Measurements from ENCODE around the gene ZNF385C.
A peak's percentile ranks its signal among the peaks of the same experiment; 100 is the strongest.

Gene ZNF385C

DNA sequence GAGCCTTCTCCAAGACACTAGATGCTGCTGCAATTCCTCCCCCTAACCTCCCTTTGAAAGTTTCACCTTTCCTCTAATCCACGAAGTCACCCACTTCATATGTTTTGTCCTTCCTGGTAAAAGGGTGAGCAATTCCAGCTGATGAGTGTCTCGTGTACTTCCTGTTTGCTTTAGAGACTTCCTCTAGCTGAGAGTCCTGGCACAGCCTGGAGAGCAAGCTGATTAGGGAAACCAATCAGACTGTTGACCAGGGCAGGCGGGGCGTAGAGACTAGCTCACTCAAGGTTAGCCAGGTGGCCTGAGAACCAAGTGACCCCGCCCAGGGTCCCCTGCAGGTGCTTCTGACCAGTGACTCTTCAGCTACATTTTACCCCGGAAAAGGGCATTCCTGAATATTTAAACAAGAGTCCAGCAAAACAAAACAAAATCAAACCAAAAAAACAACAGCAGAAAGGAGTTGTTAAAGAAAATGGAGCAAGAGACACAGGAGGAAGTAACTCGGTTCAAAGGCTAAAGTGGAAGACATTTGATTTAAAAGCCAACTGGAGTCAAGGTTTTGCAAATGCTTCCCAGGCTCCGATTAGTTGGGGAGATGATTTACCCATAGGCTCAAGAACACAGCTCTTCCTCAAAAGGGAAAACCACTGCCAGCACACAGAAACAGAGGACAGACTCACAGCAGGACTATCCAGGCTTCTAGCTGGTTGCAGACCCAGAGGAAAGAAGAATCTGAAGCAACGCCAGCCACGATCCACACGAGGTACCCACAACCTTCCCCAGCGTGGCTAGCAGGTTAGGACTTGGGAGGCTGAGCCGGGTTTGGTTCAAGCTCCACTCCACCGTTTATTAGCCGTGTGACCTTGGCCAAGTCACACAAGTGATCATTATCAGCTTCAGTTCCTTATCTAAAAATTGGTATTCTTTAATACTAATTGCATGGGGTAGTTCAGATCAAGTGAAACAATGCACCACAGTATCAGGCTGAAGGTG, 37.7 kb upstream of the ZNF385C start:
- peaks cover 99% of the 10 kb centered on the region for H4K20me1 ChIP-seq
- H3K9ac ChIP-seq = no peak overlapping the region
- H3K27ac ChIP-seq = no peak overlapping the region
- no peak overlapping the region for H3K4me3 ChIP-seq
- H3K9me3 ChIP-seq = no peaks in the 10 kb centered on the region
- H3K4me2 ChIP-seq = peak overlapping the region; percentile 42
- H3K4me1 ChIP-seq = peaks cover 66% of the 10 kb centered on the region
- H3K27me3 ChIP-seq = no peaks in the 10 kb centered on the region
- peaks cover 59% of the 10 kb centered on the region for H3K36me3 ChIP-seq
- TF ChIP-seq Cebpa-rat (IDR thresholded peaks at IDR 0.05) = no peak

DNA sequence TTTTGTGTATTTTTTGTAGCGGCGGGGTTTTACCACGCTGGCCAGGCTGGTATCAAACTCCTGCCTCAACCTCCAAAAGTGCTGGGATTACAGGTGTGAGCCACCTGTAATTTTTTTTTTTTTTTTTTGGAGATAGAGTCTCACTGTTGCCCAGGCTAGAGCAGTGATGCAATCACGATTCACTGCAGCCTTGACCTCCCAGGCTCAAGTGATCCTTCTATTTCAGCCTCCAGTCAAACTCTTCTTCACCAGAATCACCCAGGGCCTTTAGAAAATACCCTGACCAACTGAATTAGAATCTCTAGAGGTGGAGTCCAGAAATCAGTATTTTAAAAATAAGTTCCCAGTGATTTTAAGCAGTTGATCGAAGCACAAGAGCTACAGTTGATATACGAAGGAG, 36.9 kb upstream of the ZNF385C start:
- Histone ChIP-seq H3K4me2 (no peak overlapping the region; the same call in 1 of the 2 replicates), H3K4me3 (no peak overlapping the region), H3K27me3 (no peaks in the 10 kb centered on the region), H3K9me3 (no peaks in the 10 kb centered on the region), H3K9ac (no peak overlapping the region), H3K27ac (no peak overlapping the region), H3K36me3 (peaks cover 59% of the 10 kb centered on the region), H3K4me1 (peaks cover 67% of the 10 kb centered on the region), H4K20me1 (peaks cover 100% of the 10 kb centered on the region)
- TF ChIP-seq Cebpa-rat (IDR thresholded peaks at IDR 0.05) = no peak

DNA sequence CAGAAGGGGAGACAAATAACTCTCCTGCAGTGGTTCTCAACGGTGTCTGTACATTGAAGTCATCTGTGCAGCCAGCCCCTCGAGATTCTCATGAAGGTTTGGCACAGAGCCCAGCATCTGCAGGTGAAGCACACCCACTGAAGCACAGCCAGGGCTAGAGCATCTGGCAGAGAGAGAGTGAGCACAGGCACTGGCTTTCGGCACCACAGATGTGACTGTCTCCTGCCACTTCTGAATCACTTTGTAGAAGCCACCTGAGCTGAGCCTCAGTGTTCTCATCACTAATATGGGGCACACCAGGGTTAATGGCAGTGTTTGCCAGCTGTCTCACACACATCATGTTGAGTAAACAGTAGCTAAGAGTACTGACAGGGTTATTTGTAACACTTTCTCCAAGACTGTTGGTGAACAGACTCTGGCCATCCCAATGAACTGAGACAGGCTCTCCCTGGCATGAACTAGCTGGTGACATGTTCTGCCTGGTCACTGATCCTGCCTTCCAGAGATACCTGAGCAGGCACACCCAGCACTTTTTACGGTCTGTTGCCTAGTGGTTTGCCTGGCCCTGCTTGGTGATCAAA, 35.3 kb upstream of the ZNF385C start:
- H3K4me3 ChIP-seq = no peak overlapping the region
- H3K27me3 ChIP-seq = no peaks in the 10 kb centered on the region
- H4K20me1 ChIP-seq = peaks cover 94% of the 10 kb centered on the region
- H3K4me1 ChIP-seq = peaks cover 61% of the 10 kb centered on the region
- peaks cover 60% of the 10 kb centered on the region for H3K36me3 ChIP-seq
- no peak for TF ChIP-seq Cebpa-rat (IDR thresholded peaks at IDR 0.05)
- no peaks in the 10 kb centered on the region for H3K9me3 ChIP-seq
- peak overlapping the region; percentile 71 for H3K4me2 ChIP-seq
- peak overlapping the region; percentile 32 for H3K27ac ChIP-seq
- peak overlapping the region; percentile 51; the same call in 1 of the 2 replicates for H3K9ac ChIP-seq

DNA sequence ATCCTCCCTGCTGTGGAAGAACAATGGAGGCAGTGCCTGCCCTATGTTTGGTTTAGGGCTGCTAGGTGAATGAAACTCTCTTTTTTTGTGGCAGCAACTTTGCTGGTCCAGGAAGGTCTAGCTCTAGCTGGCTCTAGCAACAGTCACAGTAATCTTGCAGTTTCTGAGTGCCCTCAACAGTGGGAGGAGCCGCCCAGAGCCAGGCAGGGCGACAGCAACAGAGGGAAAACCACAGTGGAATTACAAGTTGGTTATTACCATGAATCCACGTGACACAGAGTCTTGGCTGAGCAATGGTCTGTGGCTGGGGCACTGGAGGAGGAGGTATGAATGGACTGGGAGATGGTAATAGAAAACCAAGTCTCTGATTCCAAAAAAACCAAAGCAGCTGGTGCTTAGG, 34.7 kb upstream of the ZNF385C start:
- H3K36me3 ChIP-seq = peaks cover 60% of the 10 kb centered on the region
- peak overlapping the region; percentile 32; the same call in 1 of the 2 replicates for H3K27ac ChIP-seq

DNA sequence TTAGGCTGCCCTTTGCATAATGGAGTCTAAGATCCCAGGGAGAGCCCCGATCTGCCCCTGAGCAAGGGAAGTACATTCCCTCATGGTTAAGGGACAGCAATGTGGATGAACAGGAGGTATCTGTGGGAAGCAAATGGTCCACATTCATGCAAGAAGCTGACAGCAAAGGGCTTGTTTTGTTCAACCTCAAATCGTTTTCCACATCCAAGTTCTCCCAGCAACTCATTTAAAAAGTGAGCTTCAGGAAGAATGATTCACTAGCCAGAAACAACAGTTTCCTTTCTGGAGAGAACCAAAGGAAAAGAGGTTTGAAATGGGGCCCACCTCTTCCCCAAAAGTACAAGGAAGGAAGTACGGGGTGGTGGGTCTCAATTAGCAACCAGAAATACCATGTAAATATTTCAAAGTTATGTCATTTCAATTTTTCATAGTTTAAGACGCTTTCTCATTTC, 33.7 kb upstream of the ZNF385C start:
- Histone ChIP-seq H3K27me3 (no peaks in the 10 kb centered on the region), H4K20me1 (peaks cover 79% of the 10 kb centered on the region), H3K9me3 (no peaks in the 10 kb centered on the region), H3K36me3 (peaks cover 61% of the 10 kb centered on the region), H3K4me2 (peak overlapping the region; percentile 71), H3K4me3 (no peak overlapping the region), H3K4me1 (peaks cover 61% of the 10 kb centered on the region), H3K9ac (peak overlapping the region; percentile 51), H3K27ac (peak overlapping the region; percentile 32)
- TF ChIP-seq Cebpa-rat (IDR thresholded peaks at IDR 0.05) = no peak

More for the DNA sequence above, 34.7 kb upstream of the ZNF385C start:
- Histone ChIP-seq H3K4me3 (no peak overlapping the region), H3K9ac (peak overlapping the region; percentile 51; the same call in 1 of the 2 replicates), H3K9me3 (no peaks in the 10 kb centered on the region), H3K4me2 (peak overlapping the region; percentile 71), H3K4me1 (peaks cover 61% of the 10 kb centered on the region), H4K20me1 (peaks cover 88% of the 10 kb centered on the region), H3K27me3 (no peaks in the 10 kb centered on the region)
- no peak for TF ChIP-seq Cebpa-rat (IDR thresholded peaks at IDR 0.05)

DNA sequence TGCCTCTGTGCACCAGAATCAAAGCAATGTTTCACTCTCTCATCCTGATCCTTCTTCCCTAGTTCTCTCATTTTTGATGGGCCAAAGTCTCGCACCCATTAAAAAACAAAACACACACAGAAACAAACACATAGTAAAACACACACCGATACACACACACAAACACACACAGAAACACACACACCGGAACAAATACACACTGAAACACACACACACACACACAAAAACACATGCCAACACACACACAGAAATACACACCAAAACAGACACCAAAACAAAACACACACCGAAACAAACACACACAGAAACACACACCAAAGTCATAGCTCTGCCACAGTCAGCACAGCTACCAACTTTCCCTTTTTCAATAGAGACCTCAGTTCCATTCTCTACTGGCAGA, 33.0 kb upstream of the ZNF385C start:
- Histone ChIP-seq H4K20me1 (peaks cover 71% of the 10 kb centered on the region), H3K27me3 (no peaks in the 10 kb centered on the region), H3K4me1 (peaks cover 55% of the 10 kb centered on the region), H3K9me3 (no peaks in the 10 kb centered on the region), H3K9ac (peak overlapping the region; percentile 51; the same call in 1 of the 2 replicates), H3K36me3 (peaks cover 61% of the 10 kb centered on the region), H3K27ac (peak overlapping the region; percentile 32), H3K4me2 (peak overlapping the region; percentile 71), H3K4me3 (no peak overlapping the region)
- TF ChIP-seq Cebpa-rat (IDR thresholded peaks at IDR 0.05) = no peak

DNA sequence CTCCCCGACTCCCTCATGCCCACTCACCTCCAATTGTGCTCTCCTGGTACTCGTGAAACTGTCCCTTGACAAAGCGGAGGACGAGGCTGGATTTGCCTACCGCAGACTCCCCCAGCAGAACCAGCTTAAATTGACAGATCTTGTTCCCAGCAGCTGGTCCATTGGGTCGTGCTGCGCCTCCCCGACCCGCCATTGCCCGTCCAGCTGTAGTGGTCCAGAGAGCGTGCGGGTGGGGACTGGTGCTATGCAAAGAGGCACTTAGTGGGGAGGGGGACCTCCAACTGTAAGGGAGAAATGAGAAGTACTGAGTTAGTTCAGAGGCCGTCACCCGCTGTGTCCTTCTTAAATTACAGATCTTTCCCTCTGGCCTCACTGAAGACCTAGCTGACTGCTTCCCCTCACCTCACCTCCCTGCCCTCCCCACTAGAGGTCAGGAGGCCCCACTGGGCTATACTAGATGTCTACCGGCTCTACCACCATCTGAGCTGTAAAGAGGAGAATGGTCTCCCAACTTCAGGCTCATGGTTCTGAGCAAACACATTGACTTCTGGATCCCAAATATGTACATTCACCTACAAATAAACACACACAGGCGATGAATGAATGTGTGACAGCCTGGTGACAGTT, 32.1 kb upstream of the ZNF385C start:
- Histone ChIP-seq H3K4me1 (peaks cover 47% of the 10 kb centered on the region), H3K9ac (no peak overlapping the region), H3K4me2 (no peak overlapping the region), H3K27ac (peak overlapping the region; percentile 11; the same call in 1 of the 2 replicates), H4K20me1 (peaks cover 63% of the 10 kb centered on the region), H3K4me3 (no peak overlapping the region), H3K9me3 (no peaks in the 10 kb centered on the region), H3K27me3 (no peaks in the 10 kb centered on the region), H3K36me3 (peaks cover 61% of the 10 kb centered on the region)
- TF ChIP-seq Cebpa-rat (IDR thresholded peaks at IDR 0.05) = no peak

DNA sequence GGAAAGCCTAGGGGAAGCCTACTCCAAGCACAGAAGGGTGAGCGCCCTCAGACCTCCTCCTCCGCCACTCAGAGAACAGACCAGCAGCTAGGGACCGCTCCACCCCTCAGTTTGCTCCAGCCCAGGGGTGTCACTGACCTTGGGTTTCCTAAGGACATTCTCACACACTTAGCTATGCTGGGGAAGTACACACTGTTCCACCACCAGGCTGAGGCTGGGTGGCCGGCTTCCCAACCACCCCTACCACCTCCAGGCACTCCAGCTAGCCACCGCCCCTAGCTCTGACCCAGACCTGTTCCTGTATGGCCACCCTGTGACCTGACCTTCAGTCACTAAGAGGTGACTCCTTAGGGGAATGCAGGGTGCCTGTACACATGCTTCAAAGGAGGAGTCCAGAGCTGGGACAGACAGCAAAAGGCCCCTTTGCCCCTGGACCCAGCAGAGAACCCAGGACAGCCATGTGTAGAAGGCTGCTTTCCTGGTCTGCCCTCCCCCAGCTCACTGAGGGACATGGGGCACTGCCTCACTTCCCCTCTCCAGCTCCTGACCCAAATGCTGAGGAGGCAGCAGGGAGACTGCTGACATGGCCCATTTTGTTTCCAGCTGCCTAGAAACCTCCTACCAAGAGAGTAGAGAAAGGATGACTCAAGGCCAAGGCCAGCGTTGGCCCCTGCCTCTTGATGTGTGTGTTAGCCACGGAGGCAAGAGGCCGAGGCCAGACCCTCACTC, 31.0 kb upstream of the ZNF385C start:
- Histone ChIP-seq H4K20me1 (peaks cover 52% of the 10 kb centered on the region), H3K4me1 (peaks cover 36% of the 10 kb centered on the region), H3K9ac (no peak overlapping the region), H3K36me3 (peaks cover 67% of the 10 kb centered on the region), H3K27ac (no peak overlapping the region), H3K4me2 (no peak overlapping the region), H3K4me3 (no peak overlapping the region), H3K9me3 (no peaks in the 10 kb centered on the region), H3K27me3 (no peaks in the 10 kb centered on the region)
- no peak for TF ChIP-seq Cebpa-rat (IDR thresholded peaks at IDR 0.05)

DNA sequence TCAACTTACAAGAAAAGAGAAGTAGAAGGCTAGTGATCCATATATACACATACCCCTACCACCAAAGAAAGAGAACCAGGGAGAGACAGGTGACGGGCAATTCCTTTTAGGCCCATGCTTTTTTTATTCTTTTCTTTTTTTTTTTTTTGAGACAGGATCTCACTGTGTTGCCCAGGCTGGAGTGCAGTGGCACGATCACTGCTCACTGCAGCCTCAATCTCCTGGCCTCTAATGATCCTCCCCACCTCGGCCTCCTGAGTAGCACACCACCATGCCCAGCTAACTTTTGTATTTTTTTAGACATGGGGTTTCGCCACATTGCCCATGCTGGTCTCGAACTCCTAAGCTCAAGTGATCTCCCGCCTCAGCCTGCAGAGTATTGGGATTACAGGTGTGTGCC, 29.1 kb upstream of the ZNF385C start:
- peaks cover 18% of the 10 kb centered on the region for H3K4me1 ChIP-seq
- no peak overlapping the region for H3K4me3 ChIP-seq
- no peak overlapping the region for H3K27ac ChIP-seq
- H3K9ac ChIP-seq = no peak overlapping the region
- H4K20me1 ChIP-seq = peaks cover 33% of the 10 kb centered on the region
- no peak for TF ChIP-seq Cebpa-rat (IDR thresholded peaks at IDR 0.05)
- H3K27me3 ChIP-seq = no peaks in the 10 kb centered on the region
- H3K36me3 ChIP-seq = peaks cover 79% of the 10 kb centered on the region
- H3K9me3 ChIP-seq = no peaks in the 10 kb centered on the region
- H3K4me2 ChIP-seq = no peak overlapping the region

Data from BLaER1 (cell line).